Mesendoderm (in vitro differentiated cells): ENCODE measurements around the gene DAZ4. TPM values are rescaled to one million over a fixed set of nuclear protein-coding genes. Genes with fewer than 3 reads are reported as not detected.
"Not testable (repeated sequence)": the region's sequence is repeated elsewhere in the genome, so short reads cannot be mapped to it uniquely, and the experiment has no call there.

Source experiments
- DNase-seq: peaks from one replicate; pipeline ENCODE4 v3.0.0; 2013
- H2AK5ac ChIP-seq: 2 replicates; pipeline ENCODE4 v1.6.1; 2013; ENCODE audit warnings: low read length, inconsistent platforms
- H2BK120ac ChIP-seq: 2 replicates; pipeline ENCODE4 v1.6.1; 2013; ENCODE audit warnings: low read depth, mild to moderate bottlenecking, low read length, moderate library complexity, mixed read lengths
- H2BK15ac ChIP-seq: replicated peaks from 2 replicates; pipeline ENCODE4 v1.6.1; 2013; ENCODE audit warnings: low read depth, mild to moderate bottlenecking, moderate library complexity
- H2BK5ac ChIP-seq: 2 replicates; pipeline ENCODE4 v1.6.1; 2013; ENCODE audit warnings: low read length, inconsistent platforms
- H3K18ac ChIP-seq: 2 replicates; pipeline ENCODE4 v1.6.1; 2013; ENCODE audit warnings: mild to moderate bottlenecking, low read length, mixed read lengths
- H3K23ac ChIP-seq: one replicate; pipeline ENCODE4 v1.6.1; 2013; ENCODE audit warnings: low read length
- H3K27ac ChIP-seq: 2 replicates; pipeline ENCODE4 v1.5.1; 2013; ENCODE audit warnings: low read depth, mild to moderate bottlenecking, inconsistent platforms, low read length, moderate library complexity
- H3K27me3 ChIP-seq: 2 replicates; pipeline ENCODE4 v1.6.1; 2013; ENCODE audit warnings: low read length, control low read depth, mild to moderate bottlenecking, inconsistent platforms; ENCODE audit not compliant: insufficient read depth, poor library complexity
- H3K36me3 ChIP-seq: 2 replicates; pipeline ENCODE4 v1.6.1; 2013; ENCODE audit warnings: low read length, inconsistent platforms; ENCODE audit not compliant: control insufficient read depth, insufficient read depth
- H3K4ac ChIP-seq: one replicate; pipeline ENCODE4 v1.6.1; 2013; ENCODE audit warnings: low read depth, mild to moderate bottlenecking, low read length, moderate library complexity
- H3K4me1 ChIP-seq: 2 replicates; pipeline ENCODE4 v1.6.1; 2013; ENCODE audit warnings: low read depth, low read length, inconsistent platforms; ENCODE audit not compliant: control insufficient read depth
- H3K4me2 ChIP-seq: 2 replicates; pipeline ENCODE4 v1.6.1; 2013; ENCODE audit warnings: low read length
- H3K4me3 ChIP-seq: 2 replicates; pipeline ENCODE4 v1.5.1; 2013; ENCODE audit warnings: mild to moderate bottlenecking, low read length
- H3K56ac ChIP-seq: one replicate; pipeline ENCODE4 v1.6.1; 2013; ENCODE audit warnings: low read length
- H3K79me1 ChIP-seq: 2 replicates; pipeline ENCODE4 v1.6.1; 2013; ENCODE audit warnings: low read length, inconsistent platforms
- H3K79me2 ChIP-seq: 2 replicates; pipeline ENCODE4 v1.6.1; 2013; ENCODE audit warnings: mild to moderate bottlenecking, low read length; ENCODE audit not compliant: control insufficient read depth, insufficient read depth
- H3K9ac ChIP-seq: 2 replicates; pipeline ENCODE4 v1.6.1; 2013; ENCODE audit warnings: low read length, inconsistent platforms
- H4K5ac ChIP-seq: one replicate; pipeline ENCODE4 v1.6.1; 2013; ENCODE audit warnings: low read length
- H4K8ac ChIP-seq: one replicate; pipeline ENCODE4 v1.6.1; 2013; ENCODE audit warnings: low read depth, mild to moderate bottlenecking, control low read depth, low read length, moderate library complexity
- WGBS: extraction: QIAGEN DNeasy Blood & Tissue Kit; methylation state at CpG from one replicate; pipeline ENCODE4 v1.1.7; 2013; ENCODE audit warnings: low lambda C conversion rate, missing lambda C conversion rate; ENCODE audit not compliant: insufficient coverage; ENCODE audit errors: extremely low coverage; 5-methylcytosine and 5-hydroxymethylcytosine counted together
- polyA plus RNA-seq, 2 experiments: library from polyadenylated mRNA; stranded (reverse); fragments of 200-250 nt; gene quantifications; one replicate each; pipeline ENCODE4 v1.2.3, GENCODE V29; 2013

The DAZ4 gene
- polyA plus RNA-seq (2013, experiment 1 of 2) = not detected
- not detected for polyA plus RNA-seq (2013, experiment 2 of 2)

- H2BK15ac ChIP-seq, DNase-seq, H3K4ac ChIP-seq, H3K27ac ChIP-seq, H3K4me1 ChIP-seq, H3K18ac ChIP-seq, H4K8ac ChIP-seq, H3K27me3 ChIP-seq, H2BK120ac ChIP-seq, H3K9ac ChIP-seq, H4K5ac ChIP-seq, H3K36me3 ChIP-seq, H3K56ac ChIP-seq, H3K23ac ChIP-seq, H2AK5ac ChIP-seq, H3K4me3 ChIP-seq, H3K79me2 ChIP-seq, H3K79me1 ChIP-seq, H2BK5ac ChIP-seq, H3K4me2 ChIP-seq: not testable (repeated sequence)
- WGBS = no CpG with 5 or more reads among the region's 23 CpGs
These were observed at the start of gene DAZ4 for GRCh38 chrY:24833619-24834018. DAZ4 (plus strand) TSS chrY:24833919; CDS start chrY:24834127, 208 bp downstream.

DNA sequence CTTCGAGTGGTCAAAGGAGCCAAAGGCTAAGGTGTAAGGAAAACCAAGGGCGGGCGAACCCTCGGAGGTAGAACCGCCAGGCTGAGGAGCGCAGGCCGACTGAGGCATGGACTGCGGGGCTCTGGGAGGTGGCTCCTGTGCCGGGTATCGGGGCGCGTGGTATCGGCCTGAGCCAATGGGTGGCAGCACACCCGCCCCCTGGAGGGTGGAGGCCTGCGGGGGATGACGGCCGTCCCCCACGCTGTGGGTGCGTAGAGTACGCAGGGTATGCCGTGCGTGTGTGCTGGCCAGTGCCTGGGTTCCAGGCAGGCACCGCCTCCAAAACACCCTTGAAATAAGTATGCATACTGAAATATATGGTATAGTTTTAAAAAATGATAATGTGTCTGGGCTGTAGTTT lies 20.4 kb upstream of the DAZ4 start, which contains the start of gene DAZ3:
Gene DAZ3, minus strand, starts transcription at position 101 of the 400 bp plus-strand sequence. CDS start 208 bp downstream, outside the sequence.
- not testable (repeated sequence) for H3K79me2 ChIP-seq, H3K27me3 ChIP-seq, H2BK15ac ChIP-seq

GRCh38 chrY:24821836-24822235 lies 11.9 kb upstream of the DAZ4 start:
- not testable (repeated sequence) for H2AK5ac ChIP-seq, H3K4ac ChIP-seq, H2BK15ac ChIP-seq, H4K5ac ChIP-seq, H3K9ac ChIP-seq, H3K36me3 ChIP-seq, H3K79me1 ChIP-seq, H3K4me1 ChIP-seq, H3K27me3 ChIP-seq, H3K4me3 ChIP-seq, H4K8ac ChIP-seq, DNase-seq, H2BK5ac ChIP-seq, H3K23ac ChIP-seq, H3K4me2 ChIP-seq, H2BK120ac ChIP-seq, H3K56ac ChIP-seq, H3K18ac ChIP-seq, H3K79me2 ChIP-seq, H3K27ac ChIP-seq
- no CpG with 5 or more reads among the region's 3 CpGs for WGBS

More for the DNA sequence above, 20.4 kb upstream of the DAZ4 start, which contains the start of gene DAZ3:
- H3K23ac ChIP-seq, H3K9ac ChIP-seq, H2AK5ac ChIP-seq, H3K27ac ChIP-seq, H3K4ac ChIP-seq, H2BK120ac ChIP-seq, H3K18ac ChIP-seq, H2BK5ac ChIP-seq, H3K4me3 ChIP-seq, H4K5ac ChIP-seq, H4K8ac ChIP-seq, H3K56ac ChIP-seq, H3K4me2 ChIP-seq, H3K4me1 ChIP-seq, DNase-seq, H3K36me3 ChIP-seq, H3K79me1 ChIP-seq: not testable (repeated sequence)
- no CpG with 5 or more reads among the region's 23 CpGs for WGBS

DNA sequence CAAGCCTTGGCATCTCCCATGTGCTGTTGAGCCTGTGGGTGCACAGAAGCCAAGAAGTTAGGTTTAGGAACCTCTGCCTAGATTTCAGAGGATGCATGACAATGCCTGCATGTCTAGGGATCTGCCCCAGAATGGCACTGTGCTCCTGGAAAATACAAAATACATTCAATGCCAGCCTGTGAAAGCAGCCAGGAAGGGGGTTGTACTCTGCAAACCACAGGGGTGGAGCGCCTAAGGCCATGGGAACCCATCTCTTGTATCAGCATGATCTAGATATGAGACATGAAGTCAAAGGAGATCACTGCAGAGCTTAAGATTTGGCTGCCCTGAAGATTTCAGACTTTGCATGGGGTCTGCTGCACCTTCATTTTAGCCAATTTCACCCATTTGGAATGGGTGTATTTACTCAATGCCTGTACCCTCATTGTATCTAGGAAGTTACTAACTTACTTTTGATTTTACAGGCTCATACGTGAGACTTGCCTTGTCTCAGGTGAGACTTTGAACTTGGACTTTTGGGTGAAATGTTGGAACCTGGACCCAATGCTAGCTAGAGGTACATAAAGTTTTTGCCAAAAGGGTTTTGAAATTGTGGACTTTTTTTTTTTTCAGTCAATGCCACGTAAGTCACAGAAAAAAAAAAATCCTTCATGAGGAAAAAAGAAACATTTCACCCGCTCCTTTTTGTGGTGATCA lies 9.4 kb upstream of the DAZ4 start:
- not testable (repeated sequence) for H2BK15ac ChIP-seq, H3K27ac ChIP-seq, H3K79me1 ChIP-seq, H2BK5ac ChIP-seq, H2BK120ac ChIP-seq, H4K5ac ChIP-seq, H2AK5ac ChIP-seq, H4K8ac ChIP-seq, H3K79me2 ChIP-seq, H3K56ac ChIP-seq, H3K4me2 ChIP-seq, H3K27me3 ChIP-seq, H3K23ac ChIP-seq, H3K36me3 ChIP-seq, H3K4ac ChIP-seq, H3K4me3 ChIP-seq, H3K4me1 ChIP-seq, H3K18ac ChIP-seq, H3K9ac ChIP-seq, DNase-seq
- no CpG with 5 or more reads among the region's 4 CpGs for WGBS

GRCh38 chrY:24825069-24825468 lies 8.7 kb upstream of the DAZ4 start:
- H3K56ac ChIP-seq, H3K23ac ChIP-seq, H4K5ac ChIP-seq, H3K4me1 ChIP-seq, H3K4me2 ChIP-seq, DNase-seq, H2BK120ac ChIP-seq, H3K27me3 ChIP-seq, H2BK5ac ChIP-seq, H3K79me1 ChIP-seq, H3K27ac ChIP-seq, H3K36me3 ChIP-seq, H2AK5ac ChIP-seq, H3K18ac ChIP-seq, H3K79me2 ChIP-seq, H2BK15ac ChIP-seq, H4K8ac ChIP-seq, H3K4me3 ChIP-seq, H3K9ac ChIP-seq, H3K4ac ChIP-seq: not testable (repeated sequence)
- WGBS = no CpG with 5 or more reads among the region's 4 CpGs
